SK-N-SH (cell line): Measurements from ENCODE around the gene GARS1. TPM values are rescaled to one million over a fixed set of nuclear protein-coding genes. Genes with fewer than 3 reads are reported as not detected.

ENCODE experiments used
- CTCF ChIA-PET: fragments of 300-600, 350-600 bp; formaldehyde crosslinking; extraction: SDS; loops from one replicate; lab custom pipeline; 2021; lab: Yijun Ruan, JAX
- POLR2A ChIA-PET: fragments of 350-600 bp; sonication (Branson Sonifier 250); formaldehyde crosslinking; extraction: SDS; loops from one replicate; lab custom pipeline; 2020; ENCODE audit warnings: antibody characterized with exemption, inconsistent platforms; lab: Yijun Ruan, JAX
- DNase-seq: peaks from one replicate; pipeline ENCODE4 v3.0.0; 2012
- H2AFZ ChIP-seq: fragments of 200-600 bp; sonication (generic); 2 replicates; pipeline ENCODE4 v1.8.1; 2016; ENCODE audit warnings: antibody characterized with exemption, mild to moderate bottlenecking, low read depth
- H3F3A ChIP-seq: fragments of 200-600 bp; sonication (generic); replicated peaks from 2 replicates; pipeline ENCODE3; 2016; ENCODE audit warnings: antibody characterized with exemption, mild to moderate bottlenecking; ENCODE audit not compliant: insufficient read depth
- H3K27ac ChIP-seq, 2 experiments: fragments of 200-500 bp in 1 of 2; fragments of 200-600 bp in 1 of 2; sonication (Bioruptor generic) in 1 of 2; sonication (generic), shearing (Covaris generic) in 1 of 2; 2 replicates each; pipeline versions ENCODE4 v1.5.1 to v1.6.1; 2014 to 2016; ENCODE audit warnings: low read depth in 2 of 2, inconsistent platforms in 1 of 2, low read length in 1 of 2, mild to moderate bottlenecking in 1 of 2, mixed read lengths in 1 of 2
- H3K27me3 ChIP-seq: fragments of 200-600 bp; sonication (generic), shearing (Covaris generic); 2 replicates; pipeline ENCODE4 v1.6.1; 2016; ENCODE audit warnings: mixed run types; ENCODE audit not compliant: insufficient read depth
- H3K36me3 ChIP-seq, 2 experiments: fragments of 200-500 bp in 1 of 2; fragments of 200-600 bp in 1 of 2; sonication (Bioruptor generic) in 1 of 2; sonication (generic) in 1 of 2; replicated peaks in 1 of 2; 2 replicates each; pipeline versions ENCODE3 to v1.5.1; 2014 to 2016; ENCODE audit warnings: low read length in 1 of 2, mild to moderate bottlenecking in 1 of 2; ENCODE audit not compliant: insufficient read depth in 2 of 2, control insufficient read depth in 1 of 2
- H3K4me1 ChIP-seq, 2 experiments: fragments of 200-500 bp in 1 of 2; fragments of 200-600 bp in 1 of 2; sonication (Bioruptor generic) in 1 of 2; sonication (generic), shearing (Covaris generic) in 1 of 2; 2 replicates each; pipeline versions ENCODE4 v1.5.1 to v1.6.1; 2014 to 2016; ENCODE audit warnings: low read depth in 1 of 2, low read length in 1 of 2, mixed run types in 1 of 2; ENCODE audit not compliant: insufficient read depth in 2 of 2, control insufficient read depth in 1 of 2
- H3K4me2 ChIP-seq: fragments of 200-600 bp; sonication (generic), shearing (Covaris generic); 2 replicates; pipeline ENCODE4 v1.6.1; 2017; ENCODE audit warnings: mixed run types
- H3K4me3 ChIP-seq, 2 experiments: fragments of 200-500 bp in 1 of 2; fragments of 200-600 bp in 1 of 2; sonication (Bioruptor generic) in 1 of 2; sonication (generic), shearing (Covaris generic) in 1 of 2; 2 replicates each; pipeline versions ENCODE4 v1.5.1 to v1.8.1; 2014 to 2016; ENCODE audit warnings: low read depth in 2 of 2, inconsistent platforms in 1 of 2, low read length in 1 of 2, mild to moderate bottlenecking in 1 of 2, mixed read lengths in 1 of 2, moderate library complexity in 1 of 2
- H3K79me2 ChIP-seq: fragments of 200-600 bp; sonication (generic); 2 replicates; pipeline ENCODE4 v1.8.1; 2017; ENCODE audit warnings: mild to moderate bottlenecking; ENCODE audit not compliant: insufficient read depth
- H3K9ac ChIP-seq: fragments of 200-600 bp; sonication (generic); 2 replicates; pipeline ENCODE4 v1.6.1; 2017; ENCODE audit warnings: mixed run types
- H3K9me2 ChIP-seq: fragments of 200-600 bp; sonication (generic); 2 replicates; pipeline ENCODE4 v1.6.1; 2017; ENCODE audit warnings: mixed run types
- H3K9me3 ChIP-seq: fragments of 200-600 bp; sonication (generic); 2 replicates; pipeline ENCODE4 v1.6.1; 2017; ENCODE audit warnings: mixed run types, mild to moderate bottlenecking, moderate library complexity
- H4K20me1 ChIP-seq: fragments of 200-600 bp; sonication (generic); 2 replicates; pipeline ENCODE4 v1.6.1; 2017; ENCODE audit warnings: mild to moderate bottlenecking, mixed run types; ENCODE audit not compliant: insufficient read depth
- CHD2 ChIP-seq: fragments of 150-350 bp; IDR thresholded peaks from 2 replicates; pipeline ENCODE4 v1.6.1; 2018; ENCODE audit warnings: low read length; ENCODE audit not compliant: partially characterized antibody
- CTCF ChIP-seq: fragments of 200-600 bp; sonication (generic); IDR thresholded peaks from 2 replicates; pipeline ENCODE4 v1.6.1; 2017; ENCODE audit warnings: antibody characterized with exemption, mild to moderate bottlenecking, moderate library complexity
- EP300 ChIP-seq, 2 experiments: IDR thresholded peaks; 2 replicates each; pipeline versions ENCODE4 v1.4.0 to v1.6.1; 2012; ENCODE audit warnings: borderline replicate concordance in 1 of 2, low read depth in 1 of 2, low read length in 1 of 2
- FOSL2 ChIP-seq: IDR thresholded peaks from 2 replicates; pipeline ENCODE4 v1.4.0; 2012; ENCODE audit warnings: low read depth, mild to moderate bottlenecking, moderate library complexity, borderline replicate concordance
- GABPA ChIP-seq: IDR thresholded peaks from 2 replicates; pipeline ENCODE4 v1.4.0; 2012; ENCODE audit warnings: low read depth, mild to moderate bottlenecking
- MEF2A ChIP-seq: IDR thresholded peaks from 2 replicates; pipeline ENCODE4 v1.4.0; 2012; ENCODE audit warnings: low read depth, borderline replicate concordance
- RAD21 ChIP-seq: IDR thresholded peaks from 2 replicates; pipeline ENCODE4 v1.6.1; 2012; ENCODE audit warnings: mild to moderate bottlenecking, low read length
- RCOR1 ChIP-seq: fragments of 150-350 bp; IDR thresholded peaks from 2 replicates; pipeline ENCODE4 v1.6.1; 2017; ENCODE audit warnings: antibody characterized with exemption, low read length
- REST ChIP-seq: IDR thresholded peaks from 2 replicates; pipeline ENCODE4 v1.6.1; 2012; ENCODE audit warnings: mild to moderate bottlenecking, low read depth, low read length, moderate library complexity
- RFX5 ChIP-seq: IDR thresholded peaks from 2 replicates; pipeline ENCODE4 v1.6.1; 2012; ENCODE audit warnings: mild to moderate bottlenecking, improper control_type of control experiment, low read length
- TCF12 ChIP-seq: IDR thresholded peaks from 2 replicates; pipeline ENCODE4 v1.4.0; 2012
- USF1 ChIP-seq: IDR thresholded peaks from 2 replicates; pipeline ENCODE4 v1.4.0; 2012; ENCODE audit warnings: low read depth, borderline replicate concordance
- WGBS: methylation state at CpG from one replicate; pipeline ENCODE4 v1.1.6; 2017; ENCODE audit warnings: low lambda C conversion rate; 5-methylcytosine and 5-hydroxymethylcytosine counted together
- polyA plus RNA-seq, 3 experiments: library from polyadenylated mRNA; depleted of rRNA; stranded (reverse); fragments of >200 nt; gene quantifications; 2 replicates each; pipeline ENCODE4 v1.2.3, GENCODE V29; 2012

GARS1 gene
- polyA plus RNA-seq, 1 of the 3 experiments (the other 2 are of a cell fraction) = 301 TPM

- H3K27me3 ChIP-seq = no peaks in the 10 kb centered on the region
- POLR2A ChIA-PET = no interaction called here
- no peaks in the 10 kb centered on the region for H3K4me1 ChIP-seq
- H3K9me2 ChIP-seq = no peaks in the 10 kb centered on the region
- H3K79me2 ChIP-seq = peaks cover 60% of the 10 kb centered on the region
- peaks cover 55% of the 10 kb centered on the region for H4K20me1 ChIP-seq
- CTCF ChIA-PET = interaction anchor here (1.0 to 3.2 kb wide), 5 partner anchors 9 to 122 kb away, joined by 3 to 18 read pairs (median 8); no protein-coding TSS in a partner anchor
- H3K27ac ChIP-seq = no peak overlapping the region
- H3F3A ChIP-seq = peaks cover 16% of the 10 kb centered on the region
- H3K9ac ChIP-seq = no peak overlapping the region
- no peak for DNase-seq
- TF ChIP-seq USF1 (no peak), CTCF (no peak), REST (no peak), EP300 (IDR thresholded peaks at IDR 0.05; ENCODE audit: borderline replicate concordance in 1 of 2, low read depth in 1 of 2, low read length in 1 of 2) (no peak), RCOR1 (no peak), MEF2A (no peak), RAD21 (no peak), GABPA (no peak), TCF12 (no peak), FOSL2 (no peak), RFX5 (no peak), CHD2 (no peak)
- no peak overlapping the region for H3K4me3 ChIP-seq
- WGBS = 95% methylated on average over 4 of the region's 4 CpGs
- H2AFZ ChIP-seq = no peak overlapping the region
- peaks cover 88 to 96% of the 10 kb centered on the region in 2 experiments for H3K36me3 ChIP-seq
- H3K9me3 ChIP-seq = no peaks in the 10 kb centered on the region
- H3K4me2 ChIP-seq = no peak overlapping the region
These were observed 23.5 kb downstream of the GARS1 start for GRCh38 chr7:30618080-30618676.
